ENCODE measurements around the gene ORAI2. TPM values are rescaled to one million over a fixed set of nuclear protein-coding genes. Genes with fewer than 3 reads are reported as not detected.

ORAI2 gene
- total and polyA plus RNA-seq, 2 donors (not counting 3 experiments of a cell fraction or from before 2014, with no cell fraction given): 84.1 to 99.1 TPM

DNA sequence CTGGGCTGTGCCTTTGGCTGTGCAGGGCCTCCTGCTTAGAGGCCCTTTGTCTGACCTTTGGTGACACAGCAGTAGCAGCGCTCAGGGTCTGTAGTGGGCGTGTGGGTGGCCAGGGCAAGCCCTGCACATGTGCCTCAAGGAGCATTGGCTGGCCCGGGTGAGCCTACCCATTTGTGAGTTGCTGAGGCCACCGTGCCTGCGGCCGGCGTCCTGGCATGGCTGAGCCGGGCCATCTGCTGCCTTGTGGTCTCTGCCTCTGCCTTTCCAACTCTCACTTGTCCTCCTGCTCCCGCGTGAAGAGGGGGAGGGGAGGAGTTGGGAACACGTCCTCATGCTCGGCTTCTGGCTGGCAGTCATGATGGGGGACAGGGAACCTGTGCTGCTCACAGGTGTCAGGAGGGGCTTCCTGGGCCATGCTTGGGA is 9.2 kb upstream of the ORAI2 start:
- Histone ChIP-seq H3K79me2 (ENCODE audit: control insufficient read depth, insufficient read depth, low read length) (no peaks in the 10 kb centered on the region), H3K9ac (replicated peaks; ENCODE audit: extremely low read depth, insufficient read depth, low read length) (no peak overlapping the region), H3K9me1 (replicated peaks; ENCODE audit: control insufficient read depth, extremely low read depth, insufficient read depth, low read length) (no peaks in the 10 kb centered on the region), H3K4me3 (replicated peaks in 1 of 3; ENCODE audit: insufficient read depth in 1 of 3, low read depth in 1 of 3, low read length in 3 of 3) (no peak overlapping the region), H3K27ac (ENCODE audit: insufficient read depth, low read depth, low read length) (no peak overlapping the region), H2AFZ (ENCODE audit: low read depth, low read length) (no peak overlapping the region), H3K27me3 (ENCODE audit: control insufficient read depth in 2 of 2, insufficient read depth in 2 of 2, low read length in 2 of 2) (no peaks in the 10 kb centered on the region), H3K36me3 (ENCODE audit: control insufficient read depth in 2 of 2, extremely low read depth in 1 of 2, insufficient read depth in 2 of 2, low read length in 2 of 2) (peaks cover 0 to 25% of the 10 kb centered on the region in 2 experiments), H3K9me3 (replicated peaks; ENCODE audit: control insufficient read depth, insufficient read depth, low read length) (no peaks in the 10 kb centered on the region), H4K20me1 (replicated peaks; ENCODE audit: control insufficient read depth, extremely low read depth, insufficient read depth, low read length) (no peaks in the 10 kb centered on the region), H3K4me2 (ENCODE audit: insufficient read depth, low read length) (no peak overlapping the region), H3K4me1 (ENCODE audit: control insufficient read depth, extremely low read depth, insufficient read depth, low read length) (no peaks in the 10 kb centered on the region)
- TF ChIP-seq EZH2 (IDR thresholded peaks at IDR 0.05; ENCODE audit: borderline replicate concordance, low read depth, low read length, severe bottlenecking) (no peak), JUN (IDR thresholded peaks at IDR 0.05; ENCODE audit: borderline replicate concordance, insufficient read depth, insufficient read length, low read depth) (no peak), POLR2A (IDR thresholded peaks at IDR 0.05; ENCODE audit: low read depth, low read length) (no peak), POLR2AphosphoS5 (IDR thresholded peaks at IDR 0.05; ENCODE audit: insufficient read depth, low read depth, low read length) (no peak), MAX (IDR thresholded peaks at IDR 0.05; ENCODE audit: insufficient read depth, insufficient read length) (no peak)
- TF ChIP-seq, protein P1, sequence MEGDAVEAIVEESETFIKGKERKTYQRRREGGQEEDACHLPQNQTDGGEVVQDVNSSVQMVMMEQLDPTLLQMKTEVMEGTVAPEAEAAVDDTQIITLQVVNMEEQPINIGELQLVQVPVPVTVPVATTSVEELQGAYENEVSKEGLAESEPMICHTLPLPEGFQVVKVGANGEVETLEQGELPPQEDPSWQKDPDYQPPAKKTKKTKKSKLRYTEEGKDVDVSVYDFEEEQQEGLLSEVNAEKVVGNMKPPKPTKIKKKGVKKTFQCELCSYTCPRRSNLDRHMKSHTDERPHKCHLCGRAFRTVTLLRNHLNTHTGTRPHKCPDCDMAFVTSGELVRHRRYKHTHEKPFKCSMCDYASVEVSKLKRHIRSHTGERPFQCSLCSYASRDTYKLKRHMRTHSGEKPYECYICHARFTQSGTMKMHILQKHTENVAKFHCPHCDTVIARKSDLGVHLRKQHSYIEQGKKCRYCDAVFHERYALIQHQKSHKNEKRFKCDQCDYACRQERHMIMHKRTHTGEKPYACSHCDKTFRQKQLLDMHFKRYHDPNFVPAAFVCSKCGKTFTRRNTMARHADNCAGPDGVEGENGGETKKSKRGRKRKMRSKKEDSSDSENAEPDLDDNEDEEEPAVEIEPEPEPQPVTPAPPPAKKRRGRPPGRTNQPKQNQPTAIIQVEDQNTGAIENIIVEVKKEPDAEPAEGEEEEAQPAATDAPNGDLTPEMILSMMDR (IDR thresholded peaks at IDR 0.05; ENCODE audit: extremely low read depth in 1 of 2, insufficient read depth in 1 of 2, low read depth in 1 of 2, low read length in 2 of 2): no peak
- ChIA-PET POLR2A (no interaction called here), CTCF (no interaction called here)
- dilution Hi-C loops (cut with MboI; ENCODE audit: extremely low pct_ligation_motif_present, low sequenced_read_pairs) (no loop called here), intact Hi-C loops (cut with micrococcal nuclease) (loop anchor here (2.0 kb wide), 1 partner anchor 19 kb away; no protein-coding TSS in a partner anchor)
- DNase-seq (ENCODE audit: low read depth, low spot score) (no peak), FAIRE-seq (no peak)
- no TSS peak for BruUV-seq (replicated peaks)

All from endothelial cell of umbilical vein (primary cell).